ENCODE data around the gene C12orf75. TPM values are rescaled to one million over a fixed set of nuclear protein-coding genes. Genes with fewer than 3 reads are reported as not detected.

C12orf75 gene
- total and polyA plus RNA-seq, 12 donors = 0.76 to 4.9 (median 1.7) TPM

GRCh38 chr12:105352940-105353635 is 22.6 kb downstream of the C12orf75 start:
- peak in 2 of 8 donors; percentile 30 to 49 for ATAC-seq
- TF ChIP-seq CTCF (IDR thresholded peaks at IDR 0.05) = no peak
- intact Hi-C loops (cut with DNase I) = no loop called here
- Histone ChIP-seq H3K4me1 (peaks cover 0 to 15% (median 9%) of the 10 kb centered on the region in 9 donors), H3K27me3 (no peaks in the 10 kb centered on the region), H3K36me3 (no peaks in the 10 kb centered on the region), H3K4me3 (no peak overlapping the region), H3K27ac (no peak overlapping the region), H3K9me3 (no peaks in the 10 kb centered on the region)
- DNase-seq = no peak
- 59 to 64% methylated on average over 9 of the region's 9 CpGs for WGBS, 2 donors

GRCh38 chr12:105355752-105356151 is 25.3 kb downstream of the C12orf75 start:
- intact Hi-C loops (cut with DNase I) = no loop called here
- peaks cover 0 to 15% (median 9%) of the 10 kb centered on the region in 9 donors for H3K4me1 ChIP-seq
- no peaks in the 10 kb centered on the region for H3K27me3 ChIP-seq
- no peak overlapping the region for H3K27ac ChIP-seq
- no peak for TF ChIP-seq CTCF (IDR thresholded peaks at IDR 0.05)
- ATAC-seq (no peak), DNase-seq (no peak)
- H3K4me3 ChIP-seq = no peak overlapping the region
- no peaks in the 10 kb centered on the region for H3K9me3 ChIP-seq
- H3K36me3 ChIP-seq = no peaks in the 10 kb centered on the region

GRCh38 chr12:105357162-105357691 is 26.7 kb downstream of the C12orf75 start:
- H3K27me3 ChIP-seq = no peaks in the 10 kb centered on the region
- H3K36me3 ChIP-seq = no peaks in the 10 kb centered on the region
- peaks cover 0 to 11% (median 9%) of the 10 kb centered on the region in 9 donors for H3K4me1 ChIP-seq
- ATAC-seq (no peak), DNase-seq (no peak)
- TF ChIP-seq CTCF (IDR thresholded peaks at IDR 0.05) = no peak
- H3K27ac ChIP-seq = no peak overlapping the region
- H3K9me3 ChIP-seq = no peaks in the 10 kb centered on the region
- WGBS, 2 donors = 51 to 57% methylated on average over 6 of the region's 6 CpGs
- intact Hi-C loops (cut with DNase I) = no loop called here
- no peak overlapping the region for H3K4me3 ChIP-seq

- Histone ChIP-seq H3K4me3 (no peak overlapping the region), H3K9me3 (no peaks in the 10 kb centered on the region), H3K27me3 (no peaks in the 10 kb centered on the region), H3K36me3 (no peaks in the 10 kb centered on the region), H3K4me1 (no peaks in the 10 kb centered on the region), H3K27ac (peak overlapping the region in 1 of 10 donors; percentile 34)
- peak in 1 of 2 donors; percentile 10 for DNase-seq
- no peak for TF ChIP-seq CTCF (IDR thresholded peaks at IDR 0.05)
- WGBS, 2 donors = 89 to 90% methylated on average over 7 of the region's 7 CpGs
- peak in 7 of 8 donors; percentile 39 to 69 (median 58) for ATAC-seq
- intact Hi-C loops (cut with DNase I) = no loop called here
Measured at GRCh38 chr12:105358789-105359188, 28.3 kb downstream of the C12orf75 start.

Measured in heart right ventricle (tissue), 16 donors.